ENCODE measurements around the gene RNF213. TPM values are rescaled to one million over a fixed set of nuclear protein-coding genes. Genes with fewer than 3 reads are reported as not detected.

Gene RNF213
- total and polyA plus RNA-seq, 10 of the 15 experiments (the other 5 are each of a cell fraction or from before 2014, with no cell fraction given) = 18.6 to 145 (median 65.8) TPM

DNA sequence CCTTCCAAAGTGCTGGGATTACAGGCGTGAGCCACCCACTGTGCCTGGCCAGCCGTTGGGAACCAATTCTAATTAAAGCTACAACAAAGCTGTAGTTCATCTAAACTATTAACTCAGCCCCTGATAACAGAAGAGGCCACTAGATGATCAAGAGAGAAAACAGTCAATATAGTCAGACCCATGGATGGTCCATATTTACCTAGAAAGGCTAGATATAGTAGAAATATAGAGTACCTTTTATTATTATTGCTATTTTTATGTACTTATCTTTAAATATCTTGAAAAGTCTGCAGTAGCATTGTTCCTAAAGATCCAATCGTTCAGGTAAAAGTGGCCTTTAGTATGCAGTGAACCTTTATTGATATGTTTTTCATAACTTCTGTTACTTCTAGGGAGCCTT, 43.2 kb downstream of the RNF213 start:
- POLR2A ChIA-PET = no interaction called here
- TF ChIP-seq IRF4 (IDR thresholded peaks at IDR 0.05; ENCODE audit: low read depth, low read length) = no peak
- no peak for TF ChIP-seq EZH2 (IDR thresholded peaks at IDR 0.05; ENCODE audit: borderline replicate concordance, control insufficient read depth, low read depth, low read length)
- TF ChIP-seq, protein P1, sequence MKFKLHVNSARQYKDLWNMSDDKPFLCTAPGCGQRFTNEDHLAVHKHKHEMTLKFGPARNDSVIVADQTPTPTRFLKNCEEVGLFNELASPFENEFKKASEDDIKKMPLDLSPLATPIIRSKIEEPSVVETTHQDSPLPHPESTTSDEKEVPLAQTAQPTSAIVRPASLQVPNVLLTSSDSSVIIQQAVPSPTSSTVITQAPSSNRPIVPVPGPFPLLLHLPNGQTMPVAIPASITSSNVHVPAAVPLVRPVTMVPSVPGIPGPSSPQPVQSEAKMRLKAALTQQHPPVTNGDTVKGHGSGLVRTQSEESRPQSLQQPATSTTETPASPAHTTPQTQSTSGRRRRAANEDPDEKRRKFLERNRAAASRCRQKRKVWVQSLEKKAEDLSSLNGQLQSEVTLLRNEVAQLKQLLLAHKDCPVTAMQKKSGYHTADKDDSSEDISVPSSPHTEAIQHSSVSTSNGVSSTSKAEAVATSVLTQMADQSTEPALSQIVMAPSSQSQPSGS (IDR thresholded peaks at IDR 0.05; ENCODE audit: low read length) = no peak
- TF ChIP-seq, protein P2, sequence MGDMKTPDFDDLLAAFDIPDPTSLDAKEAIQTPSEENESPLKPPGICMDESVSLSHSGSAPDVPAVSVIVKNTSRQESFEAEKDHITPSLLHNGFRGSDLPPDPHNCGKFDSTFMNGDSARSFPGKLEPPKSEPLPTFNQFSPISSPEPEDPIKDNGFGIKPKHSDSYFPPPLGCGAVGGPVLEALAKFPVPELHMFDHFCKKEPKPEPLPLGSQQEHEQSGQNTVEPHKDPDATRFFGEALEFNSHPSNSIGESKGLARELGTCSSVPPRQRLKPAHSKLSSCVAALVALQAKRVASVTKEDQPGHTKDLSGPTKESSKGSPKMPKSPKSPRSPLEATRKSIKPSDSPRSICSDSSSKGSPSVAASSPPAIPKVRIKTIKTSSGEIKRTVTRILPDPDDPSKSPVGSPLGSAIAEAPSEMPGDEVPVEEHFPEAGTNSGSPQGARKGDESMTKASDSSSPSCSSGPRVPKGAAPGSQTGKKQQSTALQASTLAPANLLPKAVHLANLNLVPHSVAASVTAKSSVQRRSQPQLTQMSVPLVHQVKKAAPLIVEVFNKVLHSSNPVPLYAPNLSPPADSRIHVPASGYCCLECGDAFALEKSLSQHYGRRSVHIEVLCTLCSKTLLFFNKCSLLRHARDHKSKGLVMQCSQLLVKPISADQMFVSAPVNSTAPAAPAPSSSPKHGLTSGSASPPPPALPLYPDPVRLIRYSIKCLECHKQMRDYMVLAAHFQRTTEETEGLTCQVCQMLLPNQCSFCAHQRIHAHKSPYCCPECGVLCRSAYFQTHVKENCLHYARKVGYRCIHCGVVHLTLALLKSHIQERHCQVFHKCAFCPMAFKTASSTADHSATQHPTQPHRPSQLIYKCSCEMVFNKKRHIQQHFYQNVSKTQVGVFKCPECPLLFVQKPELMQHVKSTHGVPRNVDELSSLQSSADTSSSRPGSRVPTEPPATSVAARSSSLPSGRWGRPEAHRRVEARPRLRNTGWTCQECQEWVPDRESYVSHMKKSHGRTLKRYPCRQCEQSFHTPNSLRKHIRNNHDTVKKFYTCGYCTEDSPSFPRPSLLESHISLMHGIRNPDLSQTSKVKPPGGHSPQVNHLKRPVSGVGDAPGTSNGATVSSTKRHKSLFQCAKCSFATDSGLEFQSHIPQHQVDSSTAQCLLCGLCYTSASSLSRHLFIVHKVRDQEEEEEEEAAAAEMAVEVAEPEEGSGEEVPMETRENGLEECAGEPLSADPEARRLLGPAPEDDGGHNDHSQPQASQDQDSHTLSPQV (IDR thresholded peaks at IDR 0.05) = no peak
- no peak for TF ChIP-seq EGR1 (IDR thresholded peaks at IDR 0.05; ENCODE audit: borderline replicate concordance in 1 of 2, low read depth in 2 of 2, low read length in 2 of 2)
- no peak for TF ChIP-seq RELA (IDR thresholded peaks at IDR 0.05; ENCODE audit: borderline replicate concordance, partially characterized antibody)
- no peak for TF ChIP-seq ESRRA (IDR thresholded peaks at IDR 0.05; ENCODE audit: low read length)
- TF ChIP-seq, protein P3, sequence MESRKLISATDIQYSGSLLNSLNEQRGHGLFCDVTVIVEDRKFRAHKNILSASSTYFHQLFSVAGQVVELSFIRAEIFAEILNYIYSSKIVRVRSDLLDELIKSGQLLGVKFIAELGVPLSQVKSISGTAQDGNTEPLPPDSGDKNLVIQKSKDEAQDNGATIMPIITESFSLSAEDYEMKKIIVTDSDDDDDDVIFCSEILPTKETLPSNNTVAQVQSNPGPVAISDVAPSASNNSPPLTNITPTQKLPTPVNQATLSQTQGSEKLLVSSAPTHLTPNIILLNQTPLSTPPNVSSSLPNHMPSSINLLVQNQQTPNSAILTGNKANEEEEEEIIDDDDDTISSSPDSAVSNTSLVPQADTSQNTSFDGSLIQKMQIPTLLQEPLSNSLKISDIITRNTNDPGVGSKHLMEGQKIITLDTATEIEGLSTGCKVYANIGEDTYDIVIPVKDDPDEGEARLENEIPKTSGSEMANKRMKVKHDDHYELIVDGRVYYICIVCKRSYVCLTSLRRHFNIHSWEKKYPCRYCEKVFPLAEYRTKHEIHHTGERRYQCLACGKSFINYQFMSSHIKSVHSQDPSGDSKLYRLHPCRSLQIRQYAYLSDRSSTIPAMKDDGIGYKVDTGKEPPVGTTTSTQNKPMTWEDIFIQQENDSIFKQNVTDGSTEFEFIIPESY (IDR thresholded peaks at IDR 0.05) = no peak
- TF ChIP-seq TAF1 (IDR thresholded peaks at IDR 0.05; ENCODE audit: borderline replicate concordance, low read depth, low read length) = no peak
- TF ChIP-seq, protein P4, sequence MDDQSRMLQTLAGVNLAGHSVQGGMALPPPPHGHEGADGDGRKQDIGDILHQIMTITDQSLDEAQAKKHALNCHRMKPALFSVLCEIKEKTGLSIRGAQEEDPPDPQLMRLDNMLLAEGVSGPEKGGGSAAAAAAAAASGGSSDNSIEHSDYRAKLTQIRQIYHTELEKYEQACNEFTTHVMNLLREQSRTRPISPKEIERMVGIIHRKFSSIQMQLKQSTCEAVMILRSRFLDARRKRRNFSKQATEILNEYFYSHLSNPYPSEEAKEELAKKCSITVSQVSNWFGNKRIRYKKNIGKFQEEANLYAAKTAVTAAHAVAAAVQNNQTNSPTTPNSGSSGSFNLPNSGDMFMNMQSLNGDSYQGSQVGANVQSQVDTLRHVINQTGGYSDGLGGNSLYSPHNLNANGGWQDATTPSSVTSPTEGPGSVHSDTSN (IDR thresholded peaks at IDR 0.05; ENCODE audit: insufficient replicate concordance, low read depth, low read length) = no peak
- no peak for TF ChIP-seq BMI1 (IDR thresholded peaks at IDR 0.05; ENCODE audit: borderline replicate concordance)
- TF ChIP-seq SIX5 (IDR thresholded peaks at IDR 0.05; ENCODE audit: low read depth, low read length, severe bottlenecking) = no peak
- no peak for TF ChIP-seq SMARCA5 (IDR thresholded peaks at IDR 0.05)
- no peak for TF ChIP-seq CEBPB (IDR thresholded peaks at IDR 0.05; ENCODE audit: borderline replicate concordance in 1 of 2, low read depth in 2 of 2, low read length in 2 of 2)

More for the DNA sequence above, 43.2 kb downstream of the RNF213 start:
- Histone ChIP-seq H4K20me1 (ENCODE audit: control insufficient read depth, insufficient read depth) (no peaks in the 10 kb centered on the region), H3K4me3 (no peak overlapping the region), H3K27ac (ENCODE audit: control insufficient read depth, insufficient read depth) (no peak overlapping the region), H3K36me3 (ENCODE audit: control insufficient read depth in 2 of 2, insufficient read depth in 2 of 2, low read length in 1 of 2) (peaks cover 13 to 58% of the 10 kb centered on the region in 2 experiments), H3K79me2 (ENCODE audit: control insufficient read depth, insufficient read depth, low read length) (no peaks in the 10 kb centered on the region), H2AFZ (ENCODE audit: control insufficient read depth, low read depth, low read length) (no peak overlapping the region), H3K4me2 (ENCODE audit: control insufficient read depth, insufficient read depth) (no peak overlapping the region), H3K9me3 (replicated peaks; ENCODE audit: control insufficient read depth, insufficient read depth, low read length) (no peaks in the 10 kb centered on the region; the same call in 1 of the 3 replicates), H3K27me3 (replicated peaks in 1 of 2; ENCODE audit: control insufficient read depth in 2 of 2, insufficient read depth in 2 of 2, low read length in 1 of 2) (no peaks in the 10 kb centered on the region), H3K9ac (ENCODE audit: control insufficient read depth, insufficient read depth, low read length) (no peak overlapping the region), H3K4me1 (ENCODE audit: control insufficient read depth, insufficient read depth, low read length) (no peaks in the 10 kb centered on the region)
- intact Hi-C loops (cut with micrococcal nuclease; ENCODE audit: unreplicated experiment) (no loop called here), in situ Hi-C loops (cut with MboI) (no loop called here)
- SMC1A ChIA-PET (ENCODE audit: uncharacterized antibody, unreplicated experiment) = no interaction called here
- FAIRE-seq (no peak), DNase-seq (ENCODE audit: low read depth, low spot score) (no peak), ATAC-seq (no peak)
- CTCF ChIA-PET = no interaction called here
- WGBS (ENCODE audit: insufficient coverage, insufficient replicate concordance, low lambda C conversion rate, missing lambda C conversion rate) = 98% methylated on average over 3 of the region's 3 CpGs
- BruUV-seq (replicated peaks) = no TSS peak
- RAD21 ChIA-PET (ENCODE audit: unreplicated experiment) = no interaction called here

All from GM12878 (cell line).